GM19351 (cell line): Measurements from ENCODE around the gene MDM1.

ENCODE experiments used
- ATAC-seq: cut with Tn5 transposase; IDR thresholded peaks from one replicate; pipeline ENCODE4 v1.9.1; 2021; ENCODE audit warnings: mild to moderate bottlenecking, moderate library complexity; ENCODE audit not compliant: unreplicated experiment

Gene MDM1

GRCh38 chr12:68280240-68280639 lies 51.9 kb downstream of the MDM1 start:
- no peak for ATAC-seq

GRCh38 chr12:68279227-68280054 lies 52.7 kb downstream of the MDM1 start:
- ATAC-seq: no peak

GRCh38 chr12:68276402-68276930 lies 55.7 kb downstream of the MDM1 start:
- ATAC-seq: no peak

- ATAC-seq: no peak
Measured at GRCh38 chr12:68272732-68273131, 59.4 kb downstream of the MDM1 start.

- ATAC-seq: no peak
Measured at GRCh38 chr12:68271346-68271745, 60.8 kb downstream of the MDM1 start.

GRCh38 chr12:68270358-68270757 lies 61.8 kb downstream of the MDM1 start:
- ATAC-seq: no peak

- no peak for ATAC-seq
Measured at GRCh38 chr12:68269779-68270178, 62.4 kb downstream of the MDM1 start.

GRCh38 chr12:68268967-68269366 lies 63.2 kb downstream of the MDM1 start:
- no peak for ATAC-seq

- no peak for ATAC-seq
Measured at GRCh38 chr12:68267892-68268396, 64.2 kb downstream of the MDM1 start.

GRCh38 chr12:68264857-68265256 lies 67.3 kb downstream of the MDM1 start:
- ATAC-seq: no peak

- ATAC-seq: no peak
Measured at GRCh38 chr12:68264158-68264855, 67.9 kb downstream of the MDM1 start.

GRCh38 chr12:68263366-68263765 lies 68.8 kb downstream of the MDM1 start:
- no peak for ATAC-seq

- no peak for ATAC-seq
Measured at GRCh38 chr12:68261896-68262295, 70.3 kb downstream of the MDM1 start.

GRCh38 chr12:68260153-68260552 lies 72.0 kb downstream of the MDM1 start:
- ATAC-seq: no peak

GRCh38 chr12:68259318-68259940 lies 72.7 kb downstream of the MDM1 start:
- ATAC-seq: no peak

GRCh38 chr12:68253504-68253903 lies 78.7 kb downstream of the MDM1 start, which contains the start of gene IL22:
Gene IL22, minus strand, starts transcription at chr12:68253604. Its CDS starts 156 bp downstream, at chr12:68253448.
- ATAC-seq: no peak

GRCh38 chr12:68252077-68252476 lies 80.1 kb downstream of the MDM1 start:
- no peak for ATAC-seq

GRCh38 chr12:68250454-68250853 lies 81.7 kb downstream of the MDM1 start:
- no peak for ATAC-seq

- ATAC-seq: no peak
Measured at GRCh38 chr12:68247785-68248184, 84.4 kb downstream of the MDM1 start.

- no peak for ATAC-seq
Measured at GRCh38 chr12:68246350-68246749, 85.8 kb downstream of the MDM1 start.
